Right atrium auricular region (tissue), 2 donors: ENCODE data around the gene DNAAF2. TPM values are rescaled to one million over a fixed set of nuclear protein-coding genes. Genes with fewer than 3 reads are reported as not detected.

Experiments used
- DNase-seq: peaks from one replicate; pipeline ENCODE4 v3.0.0-alpha.2; 2019; ENCODE audit warnings: low spot score
- H3K27ac ChIP-seq, 2 donors: fragments of 200-600 bp; sonication (generic); 1 replicate in 1 of 2; 2 replicates in 1 of 2; pipeline ENCODE4 v1.5.1; 2016 to 2019
- H3K27me3 ChIP-seq, 2 donors: fragments of 200-600 bp; sonication (generic); one replicate each; pipeline versions ENCODE4 v1.5.1 to v1.6.0; 2017 to 2019
- H3K36me3 ChIP-seq: fragments of 200-600 bp; sonication (generic); one replicate; pipeline ENCODE4 v1.5.1; 2016
- H3K4me1 ChIP-seq, 2 donors: fragments of 200-600 bp; sonication (generic); one replicate each; pipeline versions ENCODE4 v1.5.1 to v1.6.0; 2017 to 2019
- H3K4me3 ChIP-seq, 2 donors: fragments of 200-600 bp; sonication (generic); 1 replicate in 1 of 2; 2 replicates in 1 of 2; pipeline ENCODE4 v1.5.1; 2017 to 2019; ENCODE audit warnings: mild to moderate bottlenecking in 1 of 2, moderate library complexity in 1 of 2
- H3K9me3 ChIP-seq, 2 donors: fragments of 200-600 bp; sonication (generic); one replicate each; pipeline ENCODE4 v1.5.1; 2019
- total RNA-seq, 2 donors: library from RNA; depleted of rRNA; stranded (reverse); fragments of >200 nt; gene quantifications; one replicate each; pipeline ENCODE4 v1.1.0, GENCODE V29; 2016
- TF ChIP-seq, protein P1 (sequence below), 2 donors: fragments of 200-600 bp; sonication (generic); IDR thresholded peaks; one replicate each; pipeline ENCODE4 v1.5.1; 2019; ENCODE audit warnings: antibody characterized with exemption in 2 of 2

DNAAF2 gene, protein sequence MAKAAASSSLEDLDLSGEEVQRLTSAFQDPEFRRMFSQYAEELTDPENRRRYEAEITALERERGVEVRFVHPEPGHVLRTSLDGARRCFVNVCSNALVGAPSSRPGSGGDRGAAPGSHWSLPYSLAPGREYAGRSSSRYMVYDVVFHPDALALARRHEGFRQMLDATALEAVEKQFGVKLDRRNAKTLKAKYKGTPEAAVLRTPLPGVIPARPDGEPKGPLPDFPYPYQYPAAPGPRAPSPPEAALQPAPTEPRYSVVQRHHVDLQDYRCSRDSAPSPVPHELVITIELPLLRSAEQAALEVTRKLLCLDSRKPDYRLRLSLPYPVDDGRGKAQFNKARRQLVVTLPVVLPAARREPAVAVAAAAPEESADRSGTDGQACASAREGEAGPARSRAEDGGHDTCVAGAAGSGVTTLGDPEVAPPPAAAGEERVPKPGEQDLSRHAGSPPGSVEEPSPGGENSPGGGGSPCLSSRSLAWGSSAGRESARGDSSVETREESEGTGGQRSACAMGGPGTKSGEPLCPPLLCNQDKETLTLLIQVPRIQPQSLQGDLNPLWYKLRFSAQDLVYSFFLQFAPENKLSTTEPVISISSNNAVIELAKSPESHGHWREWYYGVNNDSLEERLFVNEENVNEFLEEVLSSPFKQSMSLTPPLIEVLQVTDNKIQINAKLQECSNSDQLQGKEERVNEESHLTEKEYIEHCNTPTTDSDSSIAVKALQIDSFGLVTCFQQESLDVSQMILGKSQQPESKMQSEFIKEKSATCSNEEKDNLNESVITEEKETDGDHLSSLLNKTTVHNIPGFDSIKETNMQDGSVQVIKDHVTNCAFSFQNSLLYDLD
- total RNA-seq, result 1 to 10 TPM; 6.3 to 8.9 TPM

DNA sequence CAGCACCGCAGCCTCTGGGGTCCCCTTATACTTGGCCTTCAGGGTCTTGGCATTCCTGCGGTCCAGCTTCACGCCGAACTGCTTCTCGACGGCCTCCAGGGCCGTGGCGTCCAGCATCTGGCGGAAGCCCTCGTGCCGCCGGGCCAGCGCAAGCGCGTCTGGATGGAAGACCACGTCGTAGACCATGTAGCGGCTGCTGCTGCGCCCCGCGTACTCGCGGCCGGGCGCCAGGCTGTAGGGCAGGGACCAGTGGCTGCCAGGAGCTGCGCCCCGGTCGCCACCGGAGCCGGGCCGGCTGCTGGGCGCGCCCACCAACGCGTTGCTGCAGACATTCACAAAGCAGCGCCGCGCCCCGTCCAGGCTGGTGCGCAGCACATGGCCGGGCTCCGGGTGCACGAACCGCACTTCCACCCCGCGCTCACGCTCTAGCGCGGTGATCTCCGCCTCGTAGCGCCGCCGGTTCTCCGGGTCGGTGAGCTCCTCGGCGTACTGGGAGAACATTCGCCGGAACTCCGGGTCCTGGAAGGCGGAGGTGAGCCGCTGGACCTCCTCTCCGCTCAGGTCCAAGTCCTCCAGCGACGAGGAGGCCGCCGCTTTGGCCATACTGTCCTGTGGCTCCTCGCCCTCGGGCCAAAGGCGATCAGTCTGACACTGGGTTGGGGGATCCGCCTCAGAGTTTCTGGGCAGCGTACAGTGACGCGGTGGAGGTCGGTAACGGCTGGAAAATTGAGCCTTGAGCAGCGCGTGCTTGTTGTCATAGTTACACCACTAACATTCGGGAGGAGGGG, at the start of gene DNAAF2:
Gene DNAAF2, minus strand, starts transcription at position 698 of the 788 bp plus-strand sequence. Its CDS starts 95 bp downstream, at position 603.
- peaks cover 5% of the 10 kb centered on the region for H3K36me3 ChIP-seq
- TF ChIP-seq, protein P1, sequence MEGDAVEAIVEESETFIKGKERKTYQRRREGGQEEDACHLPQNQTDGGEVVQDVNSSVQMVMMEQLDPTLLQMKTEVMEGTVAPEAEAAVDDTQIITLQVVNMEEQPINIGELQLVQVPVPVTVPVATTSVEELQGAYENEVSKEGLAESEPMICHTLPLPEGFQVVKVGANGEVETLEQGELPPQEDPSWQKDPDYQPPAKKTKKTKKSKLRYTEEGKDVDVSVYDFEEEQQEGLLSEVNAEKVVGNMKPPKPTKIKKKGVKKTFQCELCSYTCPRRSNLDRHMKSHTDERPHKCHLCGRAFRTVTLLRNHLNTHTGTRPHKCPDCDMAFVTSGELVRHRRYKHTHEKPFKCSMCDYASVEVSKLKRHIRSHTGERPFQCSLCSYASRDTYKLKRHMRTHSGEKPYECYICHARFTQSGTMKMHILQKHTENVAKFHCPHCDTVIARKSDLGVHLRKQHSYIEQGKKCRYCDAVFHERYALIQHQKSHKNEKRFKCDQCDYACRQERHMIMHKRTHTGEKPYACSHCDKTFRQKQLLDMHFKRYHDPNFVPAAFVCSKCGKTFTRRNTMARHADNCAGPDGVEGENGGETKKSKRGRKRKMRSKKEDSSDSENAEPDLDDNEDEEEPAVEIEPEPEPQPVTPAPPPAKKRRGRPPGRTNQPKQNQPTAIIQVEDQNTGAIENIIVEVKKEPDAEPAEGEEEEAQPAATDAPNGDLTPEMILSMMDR (IDR thresholded peaks at IDR 0.05), result peak in 1 of 2 donors; percentile 6
- peak within 1 kb of the TSS; percentile 91 to 94 for H3K4me3 ChIP-seq
- peak; percentile 71 for DNase-seq
- H3K9me3 ChIP-seq, result no peaks in the 10 kb centered on the region
- peaks cover 0 to 46% of the 10 kb centered on the region in 2 donors for H3K4me1 ChIP-seq
- H3K27me3 ChIP-seq, result no peaks in the 10 kb centered on the region
- peak within 1 kb of the TSS; percentile 95 for H3K27ac ChIP-seq

DNA sequence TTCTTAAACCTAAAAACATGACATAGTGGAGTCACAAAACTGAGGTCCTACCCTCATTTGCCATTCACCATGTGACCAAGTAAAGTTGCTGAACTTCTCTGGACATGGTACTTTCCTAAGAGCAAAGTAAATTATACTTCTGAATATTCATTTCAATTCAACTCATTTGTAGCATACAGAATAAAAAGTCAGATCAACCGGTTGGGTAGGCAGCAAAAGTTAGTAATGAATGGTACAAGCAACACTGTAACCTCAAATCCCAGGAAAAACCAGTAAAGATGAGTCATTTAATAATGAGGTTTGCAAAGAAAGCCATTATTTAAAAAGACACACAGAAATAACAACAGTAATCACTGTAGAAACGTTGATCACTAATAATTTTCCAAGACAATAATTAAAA, 44.2 kb upstream of the DNAAF2 start:
- no peak overlapping the region for H3K27ac ChIP-seq
- no peak for DNase-seq
- H3K36me3 ChIP-seq, result no peaks in the 10 kb centered on the region

DNA sequence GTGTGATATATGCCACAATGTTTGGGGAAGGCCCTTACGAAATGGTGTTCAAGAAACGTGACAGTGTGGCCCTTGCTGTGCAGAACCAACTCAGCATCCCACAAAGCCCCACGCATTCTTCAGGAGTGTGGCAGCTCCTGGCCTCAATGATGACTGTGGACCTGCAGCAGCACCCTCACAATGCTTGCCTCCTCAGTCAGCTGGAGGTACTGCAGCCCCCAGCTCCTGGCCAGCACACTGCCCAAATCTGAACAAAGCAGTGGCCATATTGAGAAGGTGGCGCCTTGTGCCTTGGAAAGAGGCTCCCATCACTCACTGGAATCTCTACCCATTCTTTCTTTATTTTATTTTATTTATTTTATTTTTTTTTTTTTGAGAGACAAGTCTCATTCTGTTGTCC, 42.6 kb upstream of the DNAAF2 start:
- Histone ChIP-seq H3K4me3 (no peak overlapping the region), H3K36me3 (no peaks in the 10 kb centered on the region), H3K9me3 (no peaks in the 10 kb centered on the region), H3K27me3 (no peaks in the 10 kb centered on the region), H3K27ac (no peak overlapping the region), H3K4me1 (no peaks in the 10 kb centered on the region)
- DNase-seq, result no peak
- TF ChIP-seq, protein P1 (IDR thresholded peaks at IDR 0.05), result no peak

More for the DNA sequence above, 44.2 kb upstream of the DNAAF2 start:
- Histone ChIP-seq H3K4me3 (no peak overlapping the region), H3K4me1 (no peaks in the 10 kb centered on the region), H3K9me3 (no peaks in the 10 kb centered on the region), H3K27me3 (no peaks in the 10 kb centered on the region)
- TF ChIP-seq, protein P1 (IDR thresholded peaks at IDR 0.05), result no peak

DNA sequence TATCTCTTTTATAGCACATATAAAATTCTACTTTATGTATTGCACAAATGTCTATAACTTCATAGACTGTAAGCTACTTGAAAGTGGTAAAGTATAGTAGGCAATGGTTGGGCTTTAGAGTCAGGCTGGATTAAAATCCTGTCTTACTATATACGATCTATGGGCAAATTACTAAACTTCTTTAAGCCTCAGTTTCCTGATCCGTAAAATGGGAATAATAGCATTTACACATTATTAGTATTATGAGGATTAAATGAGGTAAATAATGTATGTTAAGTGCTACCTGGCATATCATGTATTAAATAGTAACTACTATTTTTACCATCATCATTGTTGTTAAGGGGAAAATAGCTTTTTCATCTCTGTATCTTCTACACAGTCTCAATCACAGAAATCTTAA, 38.5 kb upstream of the DNAAF2 start:
- H3K4me3 ChIP-seq, result no peak overlapping the region
- no peaks in the 10 kb centered on the region for H3K27me3 ChIP-seq
- H3K36me3 ChIP-seq, result no peaks in the 10 kb centered on the region
- no peak overlapping the region for H3K27ac ChIP-seq
- no peaks in the 10 kb centered on the region for H3K4me1 ChIP-seq
- DNase-seq, result no peak
- H3K9me3 ChIP-seq, result no peaks in the 10 kb centered on the region
- TF ChIP-seq, protein P1 (IDR thresholded peaks at IDR 0.05), result no peak

DNA sequence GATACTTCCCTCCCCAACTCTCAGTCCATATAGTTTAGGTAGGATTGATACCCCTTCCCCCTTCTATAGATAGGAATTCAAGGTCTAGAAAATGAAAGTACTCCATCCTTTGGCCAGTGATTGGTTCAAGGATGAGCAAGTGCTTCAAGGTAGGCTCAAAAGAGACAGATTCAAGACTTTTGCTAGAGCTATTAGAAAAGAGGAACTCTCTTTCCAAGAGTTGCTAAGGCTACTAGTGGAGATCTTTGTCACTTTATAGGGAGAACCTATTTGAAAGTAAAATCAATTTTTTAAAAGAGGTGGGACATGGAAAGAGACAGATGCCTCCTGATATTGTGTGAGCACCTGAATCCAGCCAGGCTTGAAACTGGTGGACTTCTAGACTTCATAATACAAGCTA, 35.4 kb upstream of the DNAAF2 start:
- no peak overlapping the region for H3K27ac ChIP-seq
- TF ChIP-seq, protein P1 (IDR thresholded peaks at IDR 0.05), result no peak
- no peaks in the 10 kb centered on the region for H3K4me1 ChIP-seq
- DNase-seq, result no peak
- no peak overlapping the region for H3K4me3 ChIP-seq
- H3K27me3 ChIP-seq, result no peaks in the 10 kb centered on the region
- H3K36me3 ChIP-seq, result no peaks in the 10 kb centered on the region
- H3K9me3 ChIP-seq, result no peaks in the 10 kb centered on the region
